ENCODE measurements around the gene HOTAIR.
A peak's percentile ranks its signal among the peaks of the same experiment; 100 is the strongest.

HOTAIR gene

GRCh38 chr12:53998110-53998899 lies 23.6 kb upstream of the HOTAIR start:
- ATAC-seq, result no peak

GRCh38 chr12:53997204-53998109 lies 22.7 kb upstream of the HOTAIR start:
- ATAC-seq, result no peak

- ATAC-seq, result no peak
Measured at GRCh38 chr12:53996240-53997203, 21.8 kb upstream of the HOTAIR start.

- peak in 1 of 2 donors; percentile 57 for ATAC-seq
Measured at GRCh38 chr12:53995378-53996239, 20.9 kb upstream of the HOTAIR start.

- peak in 1 of 2 donors; percentile 15 for ATAC-seq
Measured at GRCh38 chr12:53995002-53995377, 20.2 kb upstream of the HOTAIR start.

- no peak for ATAC-seq
Measured at GRCh38 chr12:53994264-53995001, 19.7 kb upstream of the HOTAIR start.

GRCh38 chr12:53994009-53994263 lies 19.2 kb upstream of the HOTAIR start:
- ATAC-seq, result no peak

GRCh38 chr12:53993162-53994008 lies 18.6 kb upstream of the HOTAIR start:
- ATAC-seq, result no peak

GRCh38 chr12:53992377-53992889 lies 17.7 kb upstream of the HOTAIR start:
- ATAC-seq, result no peak

- ATAC-seq, result no peak
Measured at GRCh38 chr12:53991077-53991460, 16.3 kb upstream of the HOTAIR start.

- no peak for ATAC-seq
Measured at GRCh38 chr12:53990311-53991076, 15.7 kb upstream of the HOTAIR start.

- no peak for ATAC-seq
Measured at GRCh38 chr12:53989227-53990113, 14.7 kb upstream of the HOTAIR start.

- no peak for ATAC-seq
Measured at GRCh38 chr12:53988541-53989226, 13.9 kb upstream of the HOTAIR start.

- ATAC-seq, result no peak
Measured at GRCh38 chr12:53987787-53988230, 13.1 kb upstream of the HOTAIR start.

GRCh38 chr12:53986686-53987483 lies 12.1 kb upstream of the HOTAIR start:
- no peak for ATAC-seq

GRCh38 chr12:53985994-53986685 lies 11.4 kb upstream of the HOTAIR start:
- no peak for ATAC-seq
